HCT116 (cell line): ENCODE results near the gene GNGT2.

ENCODE experiments used
- CTCF ChIP-seq, 3 experiments: fragments of 200-600 bp in 1 of 3; sonication (generic) in 1 of 3; IDR thresholded peaks in 2 of 3; conservative IDR thresholded peaks in 1 of 3; 2 replicates each; pipeline ENCODE4 v1.5.1; 2012 to 2017; ENCODE audit warnings: low read depth in 2 of 3, low read length in 2 of 3, antibody characterized with exemption in 1 of 3, borderline replicate concordance in 1 of 3, control low read depth in 1 of 3, mild to moderate bottlenecking in 1 of 3, mixed read lengths in 1 of 3, mixed run types in 1 of 3, moderate library complexity in 1 of 3; ENCODE audit not compliant: insufficient read depth in 1 of 3
- EGR1 ChIP-seq: IDR thresholded peaks from 2 replicates; pipeline ENCODE4 v1.6.1; 2012; ENCODE audit warnings: low read depth
- EZH2 ChIP-seq: fragments of 200-600 bp; sonication (generic); IDR thresholded peaks from 2 replicates; pipeline ENCODE4 v1.6.1; 2017; ENCODE audit warnings: antibody characterized with exemption, mixed run types
- POLR2A ChIP-seq: IDR thresholded peaks from 2 replicates; pipeline ENCODE4 v1.7.0; 2011; ENCODE audit warnings: borderline replicate concordance; ENCODE audit not compliant: insufficient read depth, insufficient read length; ENCODE audit errors: extremely low read depth
- POLR2AphosphoS5 ChIP-seq: IDR thresholded peaks from 2 replicates; pipeline ENCODE4 v1.6.1; 2011; ENCODE audit warnings: mild to moderate bottlenecking, low read depth, low read length, moderate library complexity
- SIN3A ChIP-seq: IDR thresholded peaks from 2 replicates; pipeline ENCODE4 v1.6.1; 2012; ENCODE audit warnings: low read depth
- SRF ChIP-seq: IDR thresholded peaks from 2 replicates; pipeline ENCODE4 v1.6.1; 2012; ENCODE audit warnings: low read depth
- YY1 ChIP-seq: IDR thresholded peaks from 2 replicates; pipeline ENCODE4 v1.6.1; 2011; ENCODE audit warnings: low read length, low read depth, moderate library complexity, mild to moderate bottlenecking; ENCODE audit not compliant: insufficient replicate concordance; ENCODE audit errors: extremely low read depth
- ZNF274 ChIP-seq: fragments of 200-500 bp; sonication (Bioruptor generic); IDR thresholded peaks from 2 replicates; pipeline ENCODE4 v1.6.1; 2014; ENCODE audit warnings: mild to moderate bottlenecking, low read depth, low read length, inconsistent platforms
- TF ChIP-seq, protein P1 (sequence below): IDR thresholded peaks from 2 replicates; pipeline ENCODE4 v1.6.1; 2012

GRCh38 chr17:49244839-49245238 is 34.5 kb upstream of the GNGT2 start:
- TF ChIP-seq CTCF (IDR thresholded peaks at IDR 0.05 in 2 of 3, conservative IDR thresholded peaks at IDR 0.05 in 1 of 3; ENCODE audit: borderline replicate concordance in 1 of 3, insufficient read depth in 1 of 3, low read depth in 2 of 3, low read length in 2 of 3) (no peak), POLR2A (no peak), SRF (no peak), EZH2 (no peak), POLR2AphosphoS5 (no peak), ZNF274 (no peak), YY1 (no peak), EGR1 (no peak), SIN3A (no peak)
- TF ChIP-seq, protein P1, sequence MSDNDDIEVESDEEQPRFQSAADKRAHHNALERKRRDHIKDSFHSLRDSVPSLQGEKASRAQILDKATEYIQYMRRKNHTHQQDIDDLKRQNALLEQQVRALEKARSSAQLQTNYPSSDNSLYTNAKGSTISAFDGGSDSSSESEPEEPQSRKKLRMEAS: no peak
